IMR-90 (cell line): ENCODE results near the gene LLGL2. TPM values are rescaled to one million over a fixed set of nuclear protein-coding genes. Genes with fewer than 3 reads are reported as not detected.

Source experiments
- ATAC-seq: fragments of 200-7000 bp; cut with Tn5 transposase; 2 replicates; pipeline ENCODE4 v1.9.1; 2020; ENCODE audit warnings: low read depth, mild to moderate bottlenecking, moderate library complexity
- BruUV-seq: library from RNA; stranded (reverse); fragments of 400-500 nt; replicated peaks from 2 replicates; lab custom pipeline; 2021; lab: Mats Ljungman, UMichigan
- CTCF ChIA-PET: fragments of 300-600 bp; formaldehyde crosslinking; extraction: SDS; loops from one replicate; lab custom pipeline; 2021; ENCODE audit warnings: antibody characterized with exemption; lab: Yijun Ruan, JAX
- POLR2A ChIA-PET: fragments of 300-600 bp; sonication (Branson Sonifier 250); formaldehyde crosslinking; loops from one replicate; lab custom pipeline; 2022; ENCODE audit warnings: antibody characterized with exemption; ENCODE audit not compliant: unreplicated experiment; lab: Charles Lee
- DNase-seq: peaks from one replicate; pipeline ENCODE4 v3.0.0; 2013
- H2AFZ ChIP-seq: replicated peaks from 2 replicates; pipeline ENCODE3; 2013; ENCODE audit warnings: low read length, mild to moderate bottlenecking; ENCODE audit not compliant: poor library complexity
- H2AK5ac ChIP-seq: 2 replicates; pipeline ENCODE4 v1.6.1; 2013; ENCODE audit warnings: low read depth, low read length, inconsistent platforms
- H2AK9ac ChIP-seq: replicated peaks from 2 replicates; pipeline ENCODE3; 2013; ENCODE audit warnings: mild to moderate bottlenecking, low read depth, low read length, moderate library complexity; ENCODE audit not compliant: poor library complexity
- H2BK120ac ChIP-seq: 2 replicates; pipeline ENCODE4 v1.6.1; 2013; ENCODE audit warnings: low read depth, low read length, inconsistent platforms
- H2BK15ac ChIP-seq: 3 replicates; pipeline ENCODE4 v1.6.1; 2013; ENCODE audit warnings: low read depth, low read length, inconsistent platforms
- H2BK20ac ChIP-seq: 2 replicates; pipeline ENCODE4 v1.6.1; 2013; ENCODE audit warnings: low read depth, mild to moderate bottlenecking, inconsistent platforms, low read length, moderate library complexity
- H2BK5ac ChIP-seq: 2 replicates; pipeline ENCODE4 v1.6.1; 2013; ENCODE audit warnings: mild to moderate bottlenecking, low read depth, low read length, inconsistent platforms; ENCODE audit not compliant: poor library complexity, severe bottlenecking
- H3K14ac ChIP-seq: replicated peaks from 2 replicates; pipeline ENCODE4 v1.6.1; 2013; ENCODE audit warnings: low read depth, low read length, inconsistent platforms
- H3K18ac ChIP-seq: 2 replicates; pipeline ENCODE4 v1.6.1; 2013; ENCODE audit warnings: low read depth, low read length, control low read depth
- H3K23ac ChIP-seq: 2 replicates; pipeline ENCODE4 v1.6.1; 2013; ENCODE audit warnings: low read depth, low read length, inconsistent platforms
- H3K27ac ChIP-seq: 2 replicates; pipeline ENCODE4 v1.5.1; 2013; ENCODE audit warnings: mild to moderate bottlenecking, control low read depth, low read length; ENCODE audit not compliant: insufficient read depth
- H3K27me3 ChIP-seq: 2 replicates; pipeline ENCODE4 v1.6.1; 2013; ENCODE audit warnings: low read length; ENCODE audit not compliant: control insufficient read depth, insufficient read depth
- H3K36me3 ChIP-seq: 2 replicates; pipeline ENCODE4 v1.6.1; 2013; ENCODE audit warnings: low read length, mixed read lengths; ENCODE audit not compliant: control insufficient read depth, insufficient read depth
- H3K4ac ChIP-seq: 2 replicates; pipeline ENCODE4 v1.6.1; 2013; ENCODE audit warnings: low read depth, low read length, inconsistent platforms
- H3K4me1 ChIP-seq: 2 replicates; pipeline ENCODE4 v1.6.1; 2013; ENCODE audit warnings: low read length, mixed read lengths; ENCODE audit not compliant: control insufficient read depth, insufficient read depth
- H3K4me2 ChIP-seq: 2 replicates; pipeline ENCODE4 v1.6.1; 2013; ENCODE audit warnings: low read depth, mild to moderate bottlenecking, control low read depth, low read length, moderate library complexity
- H3K4me3 ChIP-seq: 2 replicates; pipeline ENCODE4 v1.5.1; 2013; ENCODE audit warnings: low read depth, mild to moderate bottlenecking, control low read depth, low read length, moderate library complexity; ENCODE audit not compliant: insufficient read depth
- H3K56ac ChIP-seq: 2 replicates; pipeline ENCODE4 v1.6.1; 2013; ENCODE audit warnings: low read length, inconsistent platforms; ENCODE audit not compliant: insufficient read depth; ENCODE audit errors: extremely low read depth
- H3K79me1 ChIP-seq, 2 experiments: 2 replicates each; pipeline ENCODE4 v1.6.1; 2013; ENCODE audit warnings: low read length in 2 of 2, inconsistent platforms in 1 of 2, low read depth in 1 of 2
- H3K9ac ChIP-seq: 2 replicates; pipeline ENCODE4 v1.6.1; 2013; ENCODE audit warnings: low read depth, low read length, control low read depth
- H3K9me1 ChIP-seq: 2 replicates; pipeline ENCODE4 v1.6.1; 2013; ENCODE audit warnings: low read length, inconsistent platforms; ENCODE audit not compliant: insufficient read depth
- H3K9me3 ChIP-seq: 2 replicates; pipeline ENCODE4 v1.6.1; 2013; ENCODE audit warnings: low read length; ENCODE audit not compliant: control insufficient read depth, insufficient read depth
- H4K20me1 ChIP-seq: 2 replicates; pipeline ENCODE4 v1.6.1; 2013; ENCODE audit warnings: low read length, inconsistent platforms; ENCODE audit not compliant: insufficient read depth
- H4K5ac ChIP-seq: 2 replicates; pipeline ENCODE4 v1.6.1; 2013; ENCODE audit warnings: mild to moderate bottlenecking, low read depth, low read length, control low read depth
- H4K8ac ChIP-seq, 2 experiments: 2 replicates each; pipeline ENCODE4 v1.6.1; 2013; ENCODE audit warnings: low read depth in 2 of 2, low read length in 2 of 2, control low read depth in 1 of 2, inconsistent platforms in 1 of 2
- H4K91ac ChIP-seq: 2 replicates; pipeline ENCODE4 v1.6.1; 2013; ENCODE audit warnings: low read depth, low read length, inconsistent platforms; ENCODE audit not compliant: insufficient read depth
- BHLHE40 ChIP-seq: fragments of 150-350 bp; IDR thresholded peaks from 2 replicates; pipeline ENCODE4 v1.6.1; 2016; ENCODE audit warnings: mild to moderate bottlenecking, low read depth, low read length
- CEBPB ChIP-seq: IDR thresholded peaks from 2 replicates; pipeline ENCODE4 v1.6.1; 2012; ENCODE audit warnings: low read depth, low read length, improper control_type of control experiment
- CHD1 ChIP-seq: IDR thresholded peaks from 2 replicates; pipeline ENCODE4 v1.6.1; 2012; ENCODE audit warnings: low read depth, low read length, improper control_type of control experiment
- FOS ChIP-seq: fragments of 150-350 bp; IDR thresholded peaks from 2 replicates; pipeline ENCODE4 v1.6.1; 2016; ENCODE audit warnings: low read depth, low read length
- MAZ ChIP-seq: IDR thresholded peaks from 2 replicates; pipeline ENCODE4 v1.6.1; 2012; ENCODE audit warnings: low read depth, mild to moderate bottlenecking, low read length, improper control_type of control experiment, moderate library complexity, borderline replicate concordance
- POLR2A ChIP-seq: IDR thresholded peaks from 2 replicates; pipeline ENCODE4 v1.6.1; 2012; ENCODE audit warnings: mild to moderate bottlenecking, low read depth, low read length
- RCOR1 ChIP-seq: IDR thresholded peaks from 2 replicates; pipeline ENCODE4 v1.6.1; 2012; ENCODE audit warnings: mild to moderate bottlenecking, low read length, improper control_type of control experiment; ENCODE audit not compliant: insufficient replicate concordance
- WGBS, 2 experiments: methylation state at CpG; one replicate each; pipeline versions ENCODE4 v1.1.5 to v1.1.7; 2013; ENCODE audit warnings: missing lambda C conversion rate in 2 of 2; ENCODE audit not compliant: insufficient read length in 1 of 2; ENCODE audit errors: extremely low coverage in 2 of 2; 5-methylcytosine and 5-hydroxymethylcytosine counted together
- dilution Hi-C: fragments of 300-500 bp; cut with HindIII; formaldehyde crosslinking; loops from one replicate; pipeline ENCODE4 v1.14.3; 2018; ENCODE audit warnings: low sequenced_read_pairs; ENCODE audit not compliant: unreplicated experiment
- in situ Hi-C: fragments of 300-500 bp; cut with MboI; formaldehyde crosslinking; loops from 3 replicates; pipeline ENCODE4 v1.14.3; 2019; ENCODE audit warnings: low sequenced_read_pairs, inconsistent platforms, mixed read lengths
- intact Hi-C: fragments of 100-400 bp; cut with micrococcal nuclease; formaldehyde crosslinking; loops from 2 replicates; pipeline ENCODE4 v1.10.0; 2022
- polyA plus RNA-seq, 3 experiments: library from polyadenylated mRNA; depleted of rRNA; stranded (reverse); fragments of >200 nt; gene quantifications; 2 replicates each; pipeline ENCODE4 v1.2.3, GENCODE V29; 2012; ENCODE audit warnings: low replicate concordance in 1 of 3
- total RNA-seq: library from RNA; depleted of rRNA; stranded (reverse); fragments of >200 nt; gene quantifications from 2 replicates; pipeline ENCODE4 v1.2.3, GENCODE V29; 2012
- TF ChIP-seq, protein P1 (sequence below): fragments of 150-350 bp; IDR thresholded peaks from 2 replicates; pipeline ENCODE4 v1.6.1; 2016; ENCODE audit warnings: low read depth, mild to moderate bottlenecking, low read length, moderate library complexity, borderline replicate concordance
- TF ChIP-seq, protein P2 (sequence below): fragments of 150-350 bp; IDR thresholded peaks from 2 replicates; pipeline ENCODE4 v1.6.1; 2017; ENCODE audit warnings: mild to moderate bottlenecking, antibody characterized with exemption, low read length, low read depth

The LLGL2 gene
- total and polyA plus RNA-seq, 2 of the 4 experiments (the other 2 are of a cell fraction) = 0.54 to 0.72 TPM

DNA sequence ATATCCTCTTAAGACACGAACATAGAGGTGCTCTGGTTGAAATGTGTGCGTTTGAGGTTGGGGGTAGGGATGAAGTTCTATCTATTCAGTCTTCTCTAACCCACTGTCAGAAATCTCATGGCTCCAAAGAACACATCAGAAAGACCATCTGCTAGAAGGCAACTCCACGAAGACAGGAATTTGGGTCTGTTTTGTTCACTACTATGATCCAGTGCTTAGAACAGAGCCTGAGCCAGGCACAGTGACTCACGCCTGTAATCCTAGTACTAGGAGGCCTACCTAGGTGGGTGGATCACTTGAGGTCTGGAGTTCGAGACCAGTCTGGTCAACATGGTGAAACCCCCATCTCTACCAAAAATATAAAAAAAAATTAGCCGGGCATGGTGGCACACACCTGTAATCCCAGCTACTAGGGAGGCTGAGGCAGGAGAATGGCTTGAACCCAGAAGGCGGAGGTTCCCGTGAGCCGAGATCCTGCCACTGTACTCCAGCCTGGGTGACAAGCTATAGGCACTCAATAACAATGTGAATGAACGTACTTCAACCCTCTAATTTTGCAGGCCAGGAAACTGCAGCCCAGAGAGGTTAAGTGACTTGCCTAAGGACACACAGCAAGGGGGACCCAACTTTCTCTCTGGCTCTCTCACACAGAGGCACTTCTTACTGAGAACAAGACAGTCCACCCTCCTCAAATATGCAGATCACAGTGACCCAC, 12.4 kb upstream of the LLGL2 start (continued):
- TF ChIP-seq, protein P1, sequence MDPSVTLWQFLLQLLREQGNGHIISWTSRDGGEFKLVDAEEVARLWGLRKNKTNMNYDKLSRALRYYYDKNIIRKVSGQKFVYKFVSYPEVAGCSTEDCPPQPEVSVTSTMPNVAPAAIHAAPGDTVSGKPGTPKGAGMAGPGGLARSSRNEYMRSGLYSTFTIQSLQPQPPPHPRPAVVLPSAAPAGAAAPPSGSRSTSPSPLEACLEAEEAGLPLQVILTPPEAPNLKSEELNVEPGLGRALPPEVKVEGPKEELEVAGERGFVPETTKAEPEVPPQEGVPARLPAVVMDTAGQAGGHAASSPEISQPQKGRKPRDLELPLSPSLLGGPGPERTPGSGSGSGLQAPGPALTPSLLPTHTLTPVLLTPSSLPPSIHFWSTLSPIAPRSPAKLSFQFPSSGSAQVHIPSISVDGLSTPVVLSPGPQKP = no peak

DNA sequence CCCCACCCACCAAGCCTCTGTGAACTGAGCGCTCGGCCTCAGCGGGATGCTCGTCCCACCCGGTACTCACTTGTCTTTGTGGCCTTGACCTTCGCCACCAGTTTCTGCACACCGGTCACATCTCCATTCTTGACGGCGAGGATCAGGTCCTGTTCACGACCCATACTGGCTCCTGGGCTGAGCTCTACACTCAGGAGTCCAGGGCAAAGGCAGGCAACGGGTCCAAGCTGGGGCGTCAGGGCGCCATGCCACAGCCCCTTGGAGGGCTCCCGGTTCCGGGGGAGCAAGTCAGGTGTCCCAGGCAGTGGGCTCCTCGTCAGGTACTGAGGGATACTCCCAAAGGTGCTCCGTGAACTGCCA, 11.9 kb upstream of the LLGL2 start:
- Histone ChIP-seq H2AK9ac (no peak overlapping the region), H4K91ac (no peak overlapping the region), H3K27me3 (no peaks in the 10 kb centered on the region), H2AFZ (no peak overlapping the region), H3K27ac (no peak overlapping the region), H2BK20ac (no peak overlapping the region), H3K14ac (no peak overlapping the region), H2BK15ac (no peak overlapping the region), H3K4ac (no peak overlapping the region), H2BK5ac (no peak overlapping the region), H3K36me3 (peaks cover 12% of the 10 kb centered on the region), H3K9me1 (peaks cover 13% of the 10 kb centered on the region; the same call in 1 of the 2 replicates), H3K4me1 (peaks cover 14% of the 10 kb centered on the region), H3K79me1 (peaks cover 34 to 76% of the 10 kb centered on the region in 2 experiments), H3K18ac (no peak overlapping the region), H3K4me2 (no peak overlapping the region), H3K56ac (no peak overlapping the region), H3K4me3 (no peak overlapping the region), H3K23ac (no peak overlapping the region), H4K5ac (no peak overlapping the region), H4K8ac (no peak overlapping the region), H3K9me3 (no peaks in the 10 kb centered on the region), H2AK5ac (no peak overlapping the region; the same call in 1 of the 2 replicates), H2BK120ac (no peak overlapping the region), H4K20me1 (peaks cover 38% of the 10 kb centered on the region), H3K9ac (no peak overlapping the region)
- DNase-seq (no peak), ATAC-seq (no peak)
- no TSS peak for BruUV-seq
- in situ Hi-C loops (loop anchor here (5.0 kb wide), 1 partner anchor 86 kb away; no protein-coding TSS in a partner anchor), intact Hi-C loops (loop anchor here (10.0 kb wide), 1 partner anchor 239 kb away; the partner anchor contains the start of gene MIF4GD), dilution Hi-C loops (no loop called here)
- CTCF ChIA-PET = no interaction called here
- TF ChIP-seq, protein P1 = no peak
- TF ChIP-seq BHLHE40 = no peak
- no peak for TF ChIP-seq RCOR1
- TF ChIP-seq CHD1 = no peak
- no peak for TF ChIP-seq POLR2A
- TF ChIP-seq, protein P2, sequence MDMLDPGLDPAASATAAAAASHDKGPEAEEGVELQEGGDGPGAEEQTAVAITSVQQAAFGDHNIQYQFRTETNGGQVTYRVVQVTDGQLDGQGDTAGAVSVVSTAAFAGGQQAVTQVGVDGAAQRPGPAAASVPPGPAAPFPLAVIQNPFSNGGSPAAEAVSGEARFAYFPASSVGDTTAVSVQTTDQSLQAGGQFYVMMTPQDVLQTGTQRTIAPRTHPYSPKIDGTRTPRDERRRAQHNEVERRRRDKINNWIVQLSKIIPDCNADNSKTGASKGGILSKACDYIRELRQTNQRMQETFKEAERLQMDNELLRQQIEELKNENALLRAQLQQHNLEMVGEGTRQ = no peak
- TF ChIP-seq FOS = no peak
- no peak for TF ChIP-seq CEBPB
- TF ChIP-seq MAZ = no peak
- 95% methylated on average over 10 of the region's 17 CpGs; no CpG with 5 or more reads in 1 of the 2 experiments for WGBS, 2 experiments
- POLR2A ChIA-PET = no interaction called here
